Measurements from ENCODE around the gene NOL12. TPM values are rescaled to one million over a fixed set of nuclear protein-coding genes. Genes with fewer than 3 reads are reported as not detected.

The NOL12 gene
- total RNA-seq, 1 experiment from 2014 or later, result 32.9 TPM

DNA sequence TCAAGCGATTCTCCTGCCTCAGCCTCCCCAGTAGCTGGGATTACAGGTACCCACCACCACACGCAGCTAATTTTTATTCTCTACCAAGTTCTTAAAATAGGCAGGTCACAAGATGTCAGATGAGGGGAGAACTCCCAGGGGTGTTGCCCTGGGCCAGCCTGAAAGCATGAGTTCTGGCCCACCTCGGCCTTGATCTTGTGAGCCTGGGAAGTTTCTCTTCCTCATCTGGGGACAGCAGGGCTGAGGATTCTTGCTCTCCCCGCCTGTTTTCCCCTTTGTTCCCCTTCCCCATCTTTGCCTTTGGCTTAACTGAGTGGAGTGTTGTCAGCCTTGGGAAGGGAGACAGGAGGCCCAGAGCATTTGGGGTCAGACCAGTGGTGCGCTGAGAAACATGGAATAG lies 24.1 kb upstream of the NOL12 start:
- ChIA-PET CTCF (interaction anchor here (0.8 kb wide), 1 partner anchor 13 kb away, joined by 3 read pairs; no protein-coding TSS in a partner anchor), POLR2A (ENCODE audit: unreplicated experiment) (no interaction called here)
- peaks cover 62% of the 10 kb centered on the region for H3K79me2 ChIP-seq (ENCODE audit: low read length)
- no peaks in the 10 kb centered on the region for H3K9me3 ChIP-seq (ENCODE audit: low read length)
- H4K20me1 ChIP-seq (ENCODE audit: low read length), result peaks cover 19% of the 10 kb centered on the region
- no peaks in the 10 kb centered on the region for H3F3A ChIP-seq (ENCODE audit: low read length, unreplicated experiment)
- no peak overlapping the region for H3K9ac ChIP-seq (ENCODE audit: low read length)
- DNase-seq (no peak), ATAC-seq (no peak)
- no peak overlapping the region for H3K27ac ChIP-seq (ENCODE audit: low read length)
- H3K4me2 ChIP-seq (ENCODE audit: low read length), result no peak overlapping the region
- H2AFZ ChIP-seq (ENCODE audit: low read length), result no peak overlapping the region
- no peaks in the 10 kb centered on the region for H3K27me3 ChIP-seq (ENCODE audit: low read length)
- H3K36me3 ChIP-seq (ENCODE audit: low read depth, low read length), result no peaks in the 10 kb centered on the region; the same call in 1 of the 2 replicates
- no peak overlapping the region for H3K4me3 ChIP-seq (ENCODE audit: low read length)
- TF ChIP-seq EZH2phosphoT487 (IDR thresholded peaks at IDR 0.05; ENCODE audit: borderline replicate concordance, low read length) (no peak), EZH2 (IDR thresholded peaks at IDR 0.05; ENCODE audit: low read length, unreplicated experiment) (no peak)
- TF ChIP-seq, protein P1, sequence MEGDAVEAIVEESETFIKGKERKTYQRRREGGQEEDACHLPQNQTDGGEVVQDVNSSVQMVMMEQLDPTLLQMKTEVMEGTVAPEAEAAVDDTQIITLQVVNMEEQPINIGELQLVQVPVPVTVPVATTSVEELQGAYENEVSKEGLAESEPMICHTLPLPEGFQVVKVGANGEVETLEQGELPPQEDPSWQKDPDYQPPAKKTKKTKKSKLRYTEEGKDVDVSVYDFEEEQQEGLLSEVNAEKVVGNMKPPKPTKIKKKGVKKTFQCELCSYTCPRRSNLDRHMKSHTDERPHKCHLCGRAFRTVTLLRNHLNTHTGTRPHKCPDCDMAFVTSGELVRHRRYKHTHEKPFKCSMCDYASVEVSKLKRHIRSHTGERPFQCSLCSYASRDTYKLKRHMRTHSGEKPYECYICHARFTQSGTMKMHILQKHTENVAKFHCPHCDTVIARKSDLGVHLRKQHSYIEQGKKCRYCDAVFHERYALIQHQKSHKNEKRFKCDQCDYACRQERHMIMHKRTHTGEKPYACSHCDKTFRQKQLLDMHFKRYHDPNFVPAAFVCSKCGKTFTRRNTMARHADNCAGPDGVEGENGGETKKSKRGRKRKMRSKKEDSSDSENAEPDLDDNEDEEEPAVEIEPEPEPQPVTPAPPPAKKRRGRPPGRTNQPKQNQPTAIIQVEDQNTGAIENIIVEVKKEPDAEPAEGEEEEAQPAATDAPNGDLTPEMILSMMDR (conservative IDR thresholded peaks at IDR 0.05; ENCODE audit: low read depth, low read length), result no peak
- no TSS peak for BruUV-seq (replicated peaks)
- H3K4me1 ChIP-seq (ENCODE audit: insufficient read depth, low read length), result peaks cover 26% of the 10 kb centered on the region
- intact Hi-C loops (cut with micrococcal nuclease), result no loop called here
- H3K9me2 ChIP-seq (replicated peaks; ENCODE audit: low read length), result no peaks in the 10 kb centered on the region

DNA sequence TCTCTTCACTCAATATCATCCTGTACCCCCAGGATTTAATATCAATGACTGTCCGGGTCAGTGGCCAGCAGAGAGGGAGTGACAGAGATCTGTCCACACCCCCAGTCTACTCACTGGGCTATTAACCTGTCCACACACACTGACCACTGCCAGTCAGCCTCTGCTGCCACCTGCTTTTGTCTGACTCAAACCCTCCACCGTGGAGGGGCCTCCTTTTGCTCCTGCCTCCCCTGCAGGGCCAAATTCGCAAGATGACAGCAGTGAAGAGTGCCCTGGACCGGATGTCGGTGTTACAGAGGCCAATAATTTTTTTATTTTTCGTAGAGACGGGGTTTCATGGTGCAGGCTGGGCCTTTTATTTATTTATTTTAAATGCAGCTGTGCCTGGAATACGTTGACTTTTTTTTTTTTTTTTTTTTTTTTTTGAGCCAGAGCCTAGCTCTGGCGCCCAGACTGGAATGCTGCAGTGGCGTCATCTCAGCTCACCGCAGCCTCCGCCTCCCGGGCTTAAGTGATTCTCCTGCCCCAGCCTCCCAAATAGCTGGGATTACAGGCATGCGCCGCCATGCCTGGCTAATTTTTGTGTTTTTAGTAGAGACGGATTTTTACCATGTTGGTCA lies 22.5 kb upstream of the NOL12 start:
- H3K79me2 ChIP-seq (ENCODE audit: low read length), result peaks cover 62% of the 10 kb centered on the region

More for the DNA sequence above, 22.5 kb upstream of the NOL12 start:
- no peak for DNase-seq
- Histone ChIP-seq H3K27me3 (ENCODE audit: low read length) (no peaks in the 10 kb centered on the region), H3K4me1 (ENCODE audit: insufficient read depth, low read length) (peaks cover 19% of the 10 kb centered on the region), H4K20me1 (ENCODE audit: low read length) (peaks cover 19% of the 10 kb centered on the region), H3K4me3 (ENCODE audit: low read length) (no peak overlapping the region), H3K9me2 (replicated peaks; ENCODE audit: low read length) (no peaks in the 10 kb centered on the region), H3K9me3 (ENCODE audit: low read length) (no peaks in the 10 kb centered on the region), H2AFZ (ENCODE audit: low read length) (no peak overlapping the region), H3K9ac (ENCODE audit: low read length) (no peak overlapping the region), H3K27ac (ENCODE audit: low read length) (no peak overlapping the region), H3K36me3 (ENCODE audit: low read depth, low read length) (no peaks in the 10 kb centered on the region; the same call in 1 of the 2 replicates), H3K4me2 (ENCODE audit: low read length) (no peak overlapping the region), H3F3A (ENCODE audit: low read length, unreplicated experiment) (no peaks in the 10 kb centered on the region)
- TF ChIP-seq EZH2phosphoT487 (IDR thresholded peaks at IDR 0.05; ENCODE audit: borderline replicate concordance, low read length) (no peak), EZH2 (IDR thresholded peaks at IDR 0.05; ENCODE audit: low read length, unreplicated experiment) (no peak)
- TF ChIP-seq, protein P1 (conservative IDR thresholded peaks at IDR 0.05; ENCODE audit: low read depth, low read length), result no peak
- ChIA-PET CTCF (no interaction called here), POLR2A (ENCODE audit: unreplicated experiment) (no interaction called here)
- intact Hi-C loops (cut with micrococcal nuclease), result no loop called here
- no peak for ATAC-seq
- BruUV-seq (replicated peaks), result no TSS peak

Data from PC-3 (cell line).